HEK293 (cell line): ENCODE data around the gene PCBP2.

Source experiments
- ZNF335 ChIP-seq: fragments of 450-650 bp; formaldehyde crosslinking; conservative IDR thresholded peaks from 2 replicates; pipeline ENCODE4 v1.5.1; 2016; ENCODE audit warnings: missing biosample characterization, missing genetic modification characterization
- TF ChIP-seq, protein P1 (sequence below): fragments of 450-650 bp; formaldehyde crosslinking; IDR thresholded peaks from 2 replicates; pipeline ENCODE4 v1.5.1; 2016; ENCODE audit warnings: missing biosample characterization, missing genetic modification characterization

DNA sequence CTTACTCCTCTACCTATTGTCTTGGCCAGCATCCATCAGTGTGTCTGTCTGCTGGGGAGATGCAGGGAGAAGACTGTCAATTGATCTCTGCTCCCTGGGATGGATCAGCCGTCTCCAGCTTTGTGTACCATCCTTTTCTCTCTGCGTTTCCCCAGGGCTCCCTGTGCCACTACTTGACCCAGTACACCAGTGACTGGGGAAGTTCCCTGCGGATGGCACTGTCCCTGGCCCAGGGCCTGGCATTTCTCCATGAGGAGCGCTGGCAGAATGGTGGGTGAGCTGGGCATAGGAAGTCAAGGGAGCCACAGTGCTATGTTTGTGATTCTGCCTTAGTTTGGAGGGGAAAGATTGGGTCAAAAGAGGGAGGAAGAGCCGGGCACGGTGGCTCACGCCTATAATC, 23.2 kb upstream of the PCBP2 start:
- TF ChIP-seq ZNF335 (tag by site-specific recombination) = no peak
- TF ChIP-seq, protein P1, sequence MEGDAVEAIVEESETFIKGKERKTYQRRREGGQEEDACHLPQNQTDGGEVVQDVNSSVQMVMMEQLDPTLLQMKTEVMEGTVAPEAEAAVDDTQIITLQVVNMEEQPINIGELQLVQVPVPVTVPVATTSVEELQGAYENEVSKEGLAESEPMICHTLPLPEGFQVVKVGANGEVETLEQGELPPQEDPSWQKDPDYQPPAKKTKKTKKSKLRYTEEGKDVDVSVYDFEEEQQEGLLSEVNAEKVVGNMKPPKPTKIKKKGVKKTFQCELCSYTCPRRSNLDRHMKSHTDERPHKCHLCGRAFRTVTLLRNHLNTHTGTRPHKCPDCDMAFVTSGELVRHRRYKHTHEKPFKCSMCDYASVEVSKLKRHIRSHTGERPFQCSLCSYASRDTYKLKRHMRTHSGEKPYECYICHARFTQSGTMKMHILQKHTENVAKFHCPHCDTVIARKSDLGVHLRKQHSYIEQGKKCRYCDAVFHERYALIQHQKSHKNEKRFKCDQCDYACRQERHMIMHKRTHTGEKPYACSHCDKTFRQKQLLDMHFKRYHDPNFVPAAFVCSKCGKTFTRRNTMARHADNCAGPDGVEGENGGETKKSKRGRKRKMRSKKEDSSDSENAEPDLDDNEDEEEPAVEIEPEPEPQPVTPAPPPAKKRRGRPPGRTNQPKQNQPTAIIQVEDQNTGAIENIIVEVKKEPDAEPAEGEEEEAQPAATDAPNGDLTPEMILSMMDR = no peak
